ENCODE results near the gene NECAP2. TPM values are rescaled to one million over a fixed set of nuclear protein-coding genes. Genes with fewer than 3 reads are reported as not detected.

The NECAP2 gene
- total and polyA plus RNA-seq, 2 experiments from 2014 or later, result 48.9 to 55.2 TPM

DNA sequence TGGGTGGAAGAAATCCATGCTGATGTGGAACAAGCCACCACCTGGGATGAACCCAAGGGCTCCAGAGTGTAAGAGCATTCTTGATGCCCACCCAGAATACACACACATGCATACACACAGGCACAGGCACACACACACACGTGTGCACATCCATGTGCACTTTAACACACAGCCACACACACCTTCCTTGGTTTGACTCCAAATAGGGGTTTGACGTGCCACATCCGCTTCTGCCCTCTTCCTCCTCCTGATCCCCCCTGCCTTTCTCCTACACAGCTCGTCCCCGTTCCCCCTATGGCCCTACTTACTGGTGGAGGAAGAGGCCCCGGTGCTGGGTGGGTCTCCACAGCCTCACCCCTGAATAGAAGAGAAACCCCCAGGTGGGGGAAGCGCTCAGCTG, 19.3 kb upstream of the NECAP2 start:
- no peak for TF ChIP-seq EZH2 (IDR thresholded peaks at IDR 0.05; ENCODE audit: borderline replicate concordance)
- TF ChIP-seq, protein P1, sequence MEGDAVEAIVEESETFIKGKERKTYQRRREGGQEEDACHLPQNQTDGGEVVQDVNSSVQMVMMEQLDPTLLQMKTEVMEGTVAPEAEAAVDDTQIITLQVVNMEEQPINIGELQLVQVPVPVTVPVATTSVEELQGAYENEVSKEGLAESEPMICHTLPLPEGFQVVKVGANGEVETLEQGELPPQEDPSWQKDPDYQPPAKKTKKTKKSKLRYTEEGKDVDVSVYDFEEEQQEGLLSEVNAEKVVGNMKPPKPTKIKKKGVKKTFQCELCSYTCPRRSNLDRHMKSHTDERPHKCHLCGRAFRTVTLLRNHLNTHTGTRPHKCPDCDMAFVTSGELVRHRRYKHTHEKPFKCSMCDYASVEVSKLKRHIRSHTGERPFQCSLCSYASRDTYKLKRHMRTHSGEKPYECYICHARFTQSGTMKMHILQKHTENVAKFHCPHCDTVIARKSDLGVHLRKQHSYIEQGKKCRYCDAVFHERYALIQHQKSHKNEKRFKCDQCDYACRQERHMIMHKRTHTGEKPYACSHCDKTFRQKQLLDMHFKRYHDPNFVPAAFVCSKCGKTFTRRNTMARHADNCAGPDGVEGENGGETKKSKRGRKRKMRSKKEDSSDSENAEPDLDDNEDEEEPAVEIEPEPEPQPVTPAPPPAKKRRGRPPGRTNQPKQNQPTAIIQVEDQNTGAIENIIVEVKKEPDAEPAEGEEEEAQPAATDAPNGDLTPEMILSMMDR (IDR thresholded peaks at IDR 0.05; ENCODE audit: poor library complexity), result no peak
- TF ChIP-seq EZH2phosphoT487 (IDR thresholded peaks at IDR 0.05; ENCODE audit: low read depth, severe bottlenecking, unreplicated experiment), result no peak
- Histone ChIP-seq H2AFZ (no peak overlapping the region), H4K20me1 (ENCODE audit: insufficient read depth, poor library complexity, severe bottlenecking) (no peaks in the 10 kb centered on the region), H3K9me2 (replicated peaks; ENCODE audit: insufficient read depth) (no peaks in the 10 kb centered on the region), H3K4me3 (no peak overlapping the region), H3K9me3 (ENCODE audit: low read depth) (no peaks in the 10 kb centered on the region), H3K4me1 (ENCODE audit: insufficient read depth) (no peaks in the 10 kb centered on the region), H3K27me3 (no peaks in the 10 kb centered on the region), H3K27ac (no peak overlapping the region), H3K36me3 (replicated peaks; ENCODE audit: insufficient read depth, low read depth) (no peaks in the 10 kb centered on the region), H3K79me2 (no peaks in the 10 kb centered on the region), H3K4me2 (no peak overlapping the region)
- 84% methylated on average over 7 of the region's 7 CpGs for WGBS (ENCODE audit: low lambda C conversion rate, missing lambda C conversion rate)
- no peak for DNase-seq (ENCODE audit: low spot score)

DNA sequence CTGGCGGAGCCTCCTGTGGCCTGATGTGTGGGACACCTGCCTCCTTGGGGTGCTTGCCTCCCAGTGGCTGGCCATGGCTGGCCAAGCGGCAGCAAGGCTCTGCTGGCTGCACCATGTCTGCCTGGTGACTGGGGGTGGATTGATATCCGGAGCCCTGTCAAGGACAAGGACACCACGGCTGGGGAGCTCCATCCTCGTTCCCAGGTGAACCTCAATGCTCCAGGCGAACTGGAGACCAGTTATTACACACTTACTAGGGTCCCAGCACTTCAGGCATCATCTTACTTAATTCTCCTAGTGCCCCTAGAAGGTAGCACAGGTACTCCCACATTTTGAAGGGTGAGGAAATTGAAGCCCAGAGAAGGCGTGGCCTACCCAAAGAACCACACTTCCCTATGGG, 18.5 kb upstream of the NECAP2 start:
- H3K4me3 ChIP-seq, result no peak overlapping the region
- TF ChIP-seq EZH2phosphoT487 (IDR thresholded peaks at IDR 0.05; ENCODE audit: low read depth, severe bottlenecking, unreplicated experiment) (no peak), EZH2 (IDR thresholded peaks at IDR 0.05; ENCODE audit: borderline replicate concordance) (no peak)
- TF ChIP-seq, protein P1 (IDR thresholded peaks at IDR 0.05; ENCODE audit: poor library complexity), result no peak
- DNase-seq (ENCODE audit: low spot score), result no peak
- H3K4me2 ChIP-seq, result no peak overlapping the region
- no peaks in the 10 kb centered on the region for H3K9me2 ChIP-seq (replicated peaks; ENCODE audit: insufficient read depth)
- H4K20me1 ChIP-seq (ENCODE audit: insufficient read depth, poor library complexity, severe bottlenecking), result no peaks in the 10 kb centered on the region
- no peaks in the 10 kb centered on the region for H3K27me3 ChIP-seq
- H3K27ac ChIP-seq, result no peak overlapping the region
- 89% methylated on average over 7 of the region's 7 CpGs for WGBS (ENCODE audit: low lambda C conversion rate, missing lambda C conversion rate)
- no peaks in the 10 kb centered on the region for H3K4me1 ChIP-seq (ENCODE audit: insufficient read depth)
- no peaks in the 10 kb centered on the region for H3K36me3 ChIP-seq (replicated peaks; ENCODE audit: insufficient read depth, low read depth)
- H3K9me3 ChIP-seq (ENCODE audit: low read depth), result no peaks in the 10 kb centered on the region
- H3K79me2 ChIP-seq, result no peaks in the 10 kb centered on the region
- no peak overlapping the region for H2AFZ ChIP-seq

DNA sequence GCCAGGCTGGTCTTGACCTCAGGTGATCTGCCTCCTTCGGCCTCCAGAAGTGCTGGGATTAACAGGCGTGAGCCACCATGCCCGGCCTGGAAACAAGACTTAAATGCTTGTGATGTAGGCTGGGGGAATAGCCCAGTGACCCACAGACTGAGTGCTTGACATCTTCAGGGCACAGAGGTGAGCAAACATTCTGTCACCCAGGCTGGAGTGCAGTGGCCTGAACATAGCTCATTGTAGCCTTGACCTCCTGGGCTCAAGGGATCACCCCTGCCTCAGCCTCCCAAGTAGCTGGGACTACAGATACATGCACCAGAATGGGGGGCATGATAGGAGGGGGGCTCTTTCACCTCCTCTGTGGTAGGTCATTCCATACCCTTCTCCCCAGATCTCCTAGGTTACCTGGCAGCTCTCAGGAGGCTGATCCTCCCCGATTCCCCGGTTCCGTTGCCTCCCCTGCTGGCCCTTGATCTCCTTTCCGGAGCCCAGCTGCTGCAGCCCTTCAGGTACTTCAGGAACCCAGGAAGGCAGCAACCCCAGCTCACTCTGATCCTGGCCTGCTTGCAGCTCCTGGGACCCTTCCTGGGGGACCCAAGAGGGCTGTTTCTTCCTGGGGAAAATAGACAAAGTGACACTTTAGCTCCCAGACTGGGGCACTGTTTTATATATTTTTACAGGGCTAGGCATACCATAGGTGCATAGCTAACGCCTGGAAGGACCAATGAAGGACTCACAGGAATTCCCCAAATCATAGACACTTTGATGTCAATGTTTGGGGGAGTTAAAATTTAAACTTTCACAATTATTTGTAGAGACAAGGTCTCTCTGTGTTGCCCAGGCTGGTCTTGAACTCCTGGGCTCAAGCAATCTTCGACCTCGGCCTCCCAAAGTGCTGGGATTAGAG, 15.1 kb upstream of the NECAP2 start:
- Histone ChIP-seq H3K9me3 (ENCODE audit: low read depth) (no peaks in the 10 kb centered on the region), H3K27me3 (no peaks in the 10 kb centered on the region), H3K27ac (no peak overlapping the region), H3K36me3 (replicated peaks; ENCODE audit: insufficient read depth, low read depth) (no peaks in the 10 kb centered on the region), H3K79me2 (no peaks in the 10 kb centered on the region), H3K4me1 (ENCODE audit: insufficient read depth) (no peaks in the 10 kb centered on the region), H3K9me2 (replicated peaks; ENCODE audit: insufficient read depth) (no peaks in the 10 kb centered on the region), H3K4me2 (no peak overlapping the region), H4K20me1 (ENCODE audit: insufficient read depth, poor library complexity, severe bottlenecking) (no peaks in the 10 kb centered on the region), H3K4me3 (no peak overlapping the region), H2AFZ (no peak overlapping the region)
- TF ChIP-seq EZH2 (IDR thresholded peaks at IDR 0.05; ENCODE audit: borderline replicate concordance) (no peak), EZH2phosphoT487 (IDR thresholded peaks at IDR 0.05; ENCODE audit: low read depth, severe bottlenecking, unreplicated experiment) (no peak)
- 87% methylated on average over 10 of the region's 10 CpGs for whole genome bisulfite sequencing (ENCODE audit: low lambda C conversion rate, missing lambda C conversion rate)
- DNase-seq (ENCODE audit: low spot score), result no peak

DNA sequence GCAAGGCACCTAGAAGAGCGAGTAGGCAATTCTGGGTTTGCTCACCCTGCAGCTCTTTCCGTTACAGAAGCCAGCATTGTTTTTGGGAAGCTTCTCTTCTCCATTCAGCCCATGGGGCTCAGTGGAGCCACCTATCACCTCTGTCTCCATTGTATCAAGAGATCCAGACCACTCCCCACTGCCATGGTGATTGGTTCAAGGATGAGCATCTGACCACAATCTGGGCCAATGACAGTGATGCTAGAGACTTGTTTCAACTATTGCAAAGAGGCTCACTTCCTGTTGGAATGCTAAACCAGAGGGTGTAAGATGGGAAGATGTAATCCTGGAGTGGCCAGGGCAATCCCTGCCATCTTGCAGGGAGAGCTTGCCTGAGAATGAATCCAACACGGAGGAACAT, 9.9 kb upstream of the NECAP2 start:
- no peak overlapping the region for H3K4me2 ChIP-seq
- no peaks in the 10 kb centered on the region for H3K36me3 ChIP-seq (replicated peaks; ENCODE audit: insufficient read depth, low read depth)
- no peaks in the 10 kb centered on the region for H4K20me1 ChIP-seq (ENCODE audit: insufficient read depth, poor library complexity, severe bottlenecking)
- H3K4me3 ChIP-seq, result no peak overlapping the region
- H3K4me1 ChIP-seq (ENCODE audit: insufficient read depth), result no peaks in the 10 kb centered on the region
- TF ChIP-seq, protein P1 (IDR thresholded peaks at IDR 0.05; ENCODE audit: poor library complexity), result no peak
- TF ChIP-seq EZH2phosphoT487 (IDR thresholded peaks at IDR 0.05; ENCODE audit: low read depth, severe bottlenecking, unreplicated experiment) (no peak), EZH2 (IDR thresholded peaks at IDR 0.05; ENCODE audit: borderline replicate concordance) (no peak)
- H3K9me2 ChIP-seq (replicated peaks; ENCODE audit: insufficient read depth), result no peaks in the 10 kb centered on the region
- H3K27ac ChIP-seq, result no peak overlapping the region
- H3K27me3 ChIP-seq, result no peaks in the 10 kb centered on the region
- no peak overlapping the region for H2AFZ ChIP-seq
- H3K79me2 ChIP-seq, result no peaks in the 10 kb centered on the region
- WGBS (ENCODE audit: low lambda C conversion rate, missing lambda C conversion rate), result 78% methylated on average over 3 of the region's 3 CpGs
- no peaks in the 10 kb centered on the region for H3K9me3 ChIP-seq (ENCODE audit: low read depth)
- no peak for DNase-seq (ENCODE audit: low spot score)

Data from hepatocyte (in vitro differentiated cells).